HG03354 (cell line): ENCODE measurements around the gene TRIM68.

Source experiments
- ATAC-seq: cut with Tn5 transposase; IDR thresholded peaks from one replicate; pipeline ENCODE4 v1.9.1; 2021; ENCODE audit warnings: mild to moderate bottlenecking; ENCODE audit not compliant: unreplicated experiment, poor library complexity, severe bottlenecking

TRIM68 gene

GRCh38 chr11:4610258-4610935 lies 2.4 kb upstream of the TRIM68 start:
- no peak for ATAC-seq

DNA sequence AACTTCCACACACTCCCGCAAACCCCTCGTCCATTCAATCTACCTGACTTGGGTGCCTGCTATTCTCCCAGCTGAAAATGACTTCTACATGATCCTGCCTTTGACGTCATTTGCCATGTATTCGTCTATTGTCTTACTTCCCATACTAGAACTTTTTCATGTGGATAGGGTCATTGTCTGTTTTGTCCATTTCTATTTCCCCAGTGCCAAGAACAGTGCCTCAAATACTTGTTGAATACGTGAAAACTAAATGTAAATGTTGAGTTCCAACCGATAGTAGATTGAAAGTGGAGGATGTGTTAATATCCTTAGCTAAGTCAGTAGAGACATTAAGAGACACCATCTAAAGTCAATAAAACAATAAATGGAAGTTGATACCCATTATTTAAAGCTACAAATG lies 935 bp downstream of the TRIM68 start:
- no peak for ATAC-seq

GRCh38 chr11:4606231-4607015 lies 1.6 kb downstream of the TRIM68 start:
- no peak for ATAC-seq

DNA sequence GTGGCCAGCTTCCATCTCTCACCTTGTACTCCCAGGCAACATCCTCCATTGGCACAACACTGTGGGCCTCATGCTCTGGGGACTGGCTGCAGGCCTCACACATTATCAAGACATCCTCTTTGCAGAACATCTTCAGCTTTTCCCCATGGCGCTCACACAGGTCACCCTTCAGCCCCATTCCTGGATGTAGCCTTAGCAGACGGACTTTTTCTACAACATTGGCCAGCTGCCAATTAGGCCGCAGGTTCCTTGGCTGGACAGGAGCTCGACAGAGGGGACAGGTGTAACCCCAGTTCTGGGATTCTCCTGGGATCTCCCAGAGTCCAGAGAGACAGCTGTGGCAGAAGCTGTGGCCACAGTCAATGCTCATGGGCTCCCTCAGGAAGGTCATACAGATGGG lies 3.0 kb downstream of the TRIM68 start:
- no peak for ATAC-seq

DNA sequence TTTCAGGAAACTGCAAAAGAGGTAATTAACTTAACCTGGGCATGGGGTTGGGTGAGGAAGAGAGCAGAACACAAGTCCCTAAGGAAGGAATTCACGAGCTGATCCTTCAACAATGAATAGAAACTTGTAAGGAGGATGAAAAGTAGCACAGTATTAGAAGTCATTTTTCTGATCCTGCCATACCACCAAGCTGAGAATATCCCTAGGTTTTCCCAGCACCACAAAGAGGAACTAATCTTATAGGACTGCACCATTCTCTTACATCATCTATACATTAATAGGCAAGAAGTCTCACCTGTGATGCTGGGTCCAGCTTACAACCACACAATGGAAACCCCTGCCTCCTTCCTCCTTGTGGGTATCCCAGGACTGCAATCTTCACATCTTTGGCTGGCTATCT lies 14.3 kb downstream of the TRIM68 start, which contains the start of gene OR52I1:
TSS of gene OR52I1 (plus strand) at position 301 of the 400 bp plus-strand sequence. CDS start at position 301, 0 bp downstream.
- no peak for ATAC-seq

GRCh38 chr11:4589017-4589416 lies 19.0 kb downstream of the TRIM68 start:
- no peak for ATAC-seq

DNA sequence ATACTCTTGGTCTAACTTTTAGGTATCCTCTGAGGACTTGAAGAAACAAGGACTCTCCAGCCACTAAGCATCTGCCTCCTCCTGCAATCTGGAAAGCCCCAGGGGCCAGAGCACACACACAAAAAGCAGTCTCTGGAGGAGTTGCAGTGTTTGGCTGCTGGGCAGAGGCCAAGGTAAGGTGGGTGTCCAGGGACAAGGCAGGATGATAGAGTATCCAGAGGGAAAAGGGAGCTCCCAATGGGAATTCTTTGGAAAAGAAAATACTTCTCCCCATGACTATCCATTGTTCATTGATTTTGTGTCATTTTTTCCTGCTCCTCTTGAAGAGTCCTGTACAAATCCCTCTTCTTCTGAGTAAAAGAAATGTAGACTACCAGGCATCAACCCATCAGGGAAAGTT lies 26.6 kb downstream of the TRIM68 start, which contains the start of gene OR52I2:
TSS of gene OR52I2 (plus strand) at position 301 of the 400 bp plus-strand sequence.
- no peak for ATAC-seq

- ATAC-seq: no peak
Measured at GRCh38 chr11:4580124-4580523, 27.9 kb downstream of the TRIM68 start.

- ATAC-seq: no peak
Measured at GRCh38 chr11:4578624-4579023, 29.4 kb downstream of the TRIM68 start.

GRCh38 chr11:4577761-4578160 lies 30.3 kb downstream of the TRIM68 start:
- ATAC-seq: no peak

DNA sequence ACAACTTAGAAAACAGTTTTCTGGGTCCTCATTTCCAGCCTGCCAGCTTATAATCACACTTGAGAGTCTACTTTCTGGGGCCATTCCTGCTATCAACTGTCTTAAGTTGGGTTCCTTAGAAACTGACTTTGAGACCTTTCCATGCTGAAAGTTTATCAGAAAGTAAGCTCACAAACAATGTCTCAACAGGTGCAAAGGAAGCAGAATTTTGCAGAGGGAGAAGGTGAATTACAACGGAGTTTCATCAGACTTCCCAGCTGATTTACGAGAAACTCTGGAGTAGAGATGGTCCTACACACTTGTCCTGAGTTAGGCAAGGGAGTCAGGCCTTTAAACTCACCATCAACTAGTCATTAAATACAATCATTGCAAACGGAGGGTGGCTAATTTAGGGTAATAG lies 31.2 kb downstream of the TRIM68 start:
- no peak for ATAC-seq

DNA sequence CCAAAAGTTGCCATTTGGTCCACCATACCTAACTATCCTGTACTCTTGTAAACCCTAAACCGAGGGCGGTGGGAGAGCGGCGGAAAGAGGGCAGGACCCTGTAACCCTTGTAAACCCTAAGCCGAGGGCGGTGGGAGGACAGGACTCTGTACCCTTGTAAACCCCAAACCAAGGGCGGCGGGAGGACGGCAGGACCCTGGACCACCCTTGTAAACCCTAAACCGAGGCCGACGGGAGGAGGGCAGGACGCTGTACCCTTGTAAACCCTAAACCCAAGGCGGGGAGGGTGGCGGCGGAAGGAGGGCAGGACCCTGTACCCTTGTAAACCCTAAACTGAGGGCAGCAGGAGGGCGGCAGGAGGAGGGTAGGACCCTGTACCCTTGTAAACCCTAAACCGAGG lies 39.0 kb downstream of the TRIM68 start:
- ATAC-seq: no peak

DNA sequence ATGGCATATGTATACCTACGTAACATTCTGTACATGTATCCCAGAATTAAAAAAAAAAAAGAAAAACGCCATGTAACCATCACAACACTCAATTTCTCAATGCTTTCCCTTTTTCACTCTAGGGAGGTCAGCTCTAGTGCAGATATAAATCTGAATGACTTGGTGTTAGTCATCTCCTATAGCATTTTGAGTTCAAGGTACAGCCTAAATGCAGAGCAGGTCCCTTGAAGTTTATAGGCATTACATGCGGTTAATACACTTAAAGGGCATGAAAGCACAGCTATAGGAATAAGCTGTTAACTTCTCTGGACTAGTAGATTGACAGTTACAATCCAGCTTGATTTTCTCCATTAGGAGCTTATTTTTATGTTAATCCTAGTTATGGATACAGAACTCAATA lies 42.7 kb downstream of the TRIM68 start:
- no peak for ATAC-seq

DNA sequence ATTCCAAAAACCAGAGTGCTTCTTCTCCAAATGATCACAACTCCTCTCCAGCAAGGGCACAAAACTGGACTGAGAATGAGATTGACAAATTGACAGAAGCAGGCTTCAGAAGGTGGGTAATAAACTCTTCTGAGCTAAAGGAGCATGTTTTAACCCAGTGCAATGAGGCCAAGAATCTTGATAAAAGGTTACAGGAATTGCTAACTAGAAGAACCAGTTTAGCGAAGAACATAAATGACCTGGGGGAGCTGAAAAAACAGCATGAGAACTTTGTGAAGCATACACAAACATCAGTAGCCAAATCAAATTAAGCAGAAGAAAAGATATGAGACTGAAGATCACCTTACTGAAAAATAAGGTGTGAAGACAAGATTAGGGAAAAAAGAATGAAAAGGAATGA lies 47.6 kb downstream of the TRIM68 start:
- ATAC-seq: no peak

DNA sequence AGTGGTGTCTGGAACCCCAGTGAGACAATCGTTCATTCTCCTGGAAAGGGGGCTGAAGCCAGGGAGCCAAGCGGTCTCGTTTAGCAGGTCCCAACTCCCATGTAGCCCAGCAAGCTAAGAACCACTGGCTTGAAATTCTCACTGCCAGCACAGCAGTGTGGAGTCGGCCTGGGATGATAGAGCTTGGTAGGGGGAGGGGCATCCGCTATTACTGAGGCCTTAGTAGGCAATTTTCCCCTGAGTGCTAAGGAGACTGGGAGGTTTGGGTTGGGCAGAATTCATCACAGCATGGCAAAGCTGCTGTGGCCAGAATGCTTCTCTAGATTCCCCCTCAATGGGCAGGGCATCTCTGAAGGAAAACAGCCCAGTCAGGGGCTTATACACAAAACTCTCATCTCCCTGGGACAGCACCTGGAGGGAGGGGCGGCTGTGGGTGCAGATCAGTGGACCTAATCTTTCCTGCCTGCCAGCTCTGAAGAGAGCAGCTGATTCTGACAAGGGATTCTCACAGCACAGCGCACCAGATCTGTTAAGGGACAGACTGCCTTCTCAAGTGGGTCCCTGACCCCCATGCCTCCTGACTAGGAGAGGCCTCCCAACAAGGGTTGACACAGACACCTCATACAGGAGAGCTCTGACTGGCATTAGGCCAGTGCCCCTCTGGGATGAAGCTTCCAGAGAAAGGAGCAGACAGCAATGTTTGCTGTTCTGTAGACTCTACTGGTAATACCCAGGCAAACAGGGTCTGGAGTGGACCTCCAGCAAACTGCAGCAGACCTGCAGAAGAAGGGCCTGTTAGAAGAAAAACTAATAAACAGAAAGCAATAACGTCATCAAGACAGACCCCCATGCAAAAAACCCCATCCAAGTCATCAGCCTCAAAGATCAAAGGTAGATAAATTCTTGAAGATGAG lies 48.2 kb downstream of the TRIM68 start:
- no peak for ATAC-seq

- no peak for ATAC-seq
Measured at GRCh38 chr11:4551346-4551979, 56.6 kb downstream of the TRIM68 start.
